ENCODE results near the gene SLC9A9.

SLC9A9 gene

GRCh38 chr3:143658861-143659260, 189.4 kb downstream of the SLC9A9 start:
- no peak for TF ChIP-seq CTCF (IDR thresholded peaks at IDR 0.05; ENCODE audit: insufficient read depth, low read depth, low read length, missing control alignments)
- peak; percentile 28 for DNase-seq (ENCODE audit: low read depth)
- no peak overlapping the region for H3K4me3 ChIP-seq (ENCODE audit: low read length)

- TF ChIP-seq CTCF (IDR thresholded peaks at IDR 0.05; ENCODE audit: insufficient read depth, low read depth, low read length, missing control alignments): no peak
- no peak overlapping the region for H3K4me3 ChIP-seq (ENCODE audit: low read length)
- no peak for DNase-seq (ENCODE audit: low read depth)
Measured at GRCh38 chr3:143658116-143658515, 190.2 kb downstream of the SLC9A9 start.

- DNase-seq (ENCODE audit: low read depth): no peak
- no peak for TF ChIP-seq CTCF (IDR thresholded peaks at IDR 0.05; ENCODE audit: insufficient read depth, low read depth, low read length, missing control alignments)
Measured at GRCh38 chr3:143657391-143657790, 190.9 kb downstream of the SLC9A9 start.

GRCh38 chr3:143654906-143655305, 193.4 kb downstream of the SLC9A9 start:
- DNase-seq (ENCODE audit: low read depth): peak; percentile 74
- H3K4me3 ChIP-seq (ENCODE audit: low read length): no peak overlapping the region
- TF ChIP-seq CTCF (IDR thresholded peaks at IDR 0.05; ENCODE audit: insufficient read depth, low read depth, low read length, missing control alignments): no peak

More at GRCh38 chr3:143657391-143657790, 190.9 kb downstream of the SLC9A9 start:
- H3K4me3 ChIP-seq (ENCODE audit: low read length): no peak overlapping the region

- TF ChIP-seq CTCF (IDR thresholded peaks at IDR 0.05; ENCODE audit: insufficient read depth, low read depth, low read length, missing control alignments): no peak
- H3K4me3 ChIP-seq (ENCODE audit: low read length): no peak overlapping the region
- DNase-seq (ENCODE audit: low read depth): no peak
Measured at GRCh38 chr3:143653935-143654334, 194.3 kb downstream of the SLC9A9 start.

GRCh38 chr3:143653493-143653892, 194.8 kb downstream of the SLC9A9 start:
- no peak overlapping the region for H3K4me3 ChIP-seq (ENCODE audit: low read length)
- TF ChIP-seq CTCF (IDR thresholded peaks at IDR 0.05; ENCODE audit: insufficient read depth, low read depth, low read length, missing control alignments): no peak
- DNase-seq (ENCODE audit: low read depth): no peak

GRCh38 chr3:143652118-143652517, 196.2 kb downstream of the SLC9A9 start:
- no peak overlapping the region for H3K4me3 ChIP-seq (ENCODE audit: low read length)
- DNase-seq (ENCODE audit: low read depth): no peak
- no peak for TF ChIP-seq CTCF (IDR thresholded peaks at IDR 0.05; ENCODE audit: insufficient read depth, low read depth, low read length, missing control alignments)

Measured in epithelial cell of esophagus (primary cell).